Stimulated activated CD8-positive, alpha-beta memory T cell treated with anti-CD3 and anti-CD28 coated beads, Interleukin-4, amount 100 ng/mL, for 1 hour (primary cell): Measurements from ENCODE around the gene ARL8A.
"Not testable (repeated sequence)": the region's sequence is repeated elsewhere in the genome, so short reads cannot be mapped to it uniquely, and the experiment has no call there.

Experiments used
- DNase-seq, 2 donors: peaks; one replicate each; pipeline ENCODE4 v3.0.0-alpha.2; 2020; ENCODE audit warnings: low read depth in 2 of 2, low spot score in 1 of 2

ARL8A gene

DNA sequence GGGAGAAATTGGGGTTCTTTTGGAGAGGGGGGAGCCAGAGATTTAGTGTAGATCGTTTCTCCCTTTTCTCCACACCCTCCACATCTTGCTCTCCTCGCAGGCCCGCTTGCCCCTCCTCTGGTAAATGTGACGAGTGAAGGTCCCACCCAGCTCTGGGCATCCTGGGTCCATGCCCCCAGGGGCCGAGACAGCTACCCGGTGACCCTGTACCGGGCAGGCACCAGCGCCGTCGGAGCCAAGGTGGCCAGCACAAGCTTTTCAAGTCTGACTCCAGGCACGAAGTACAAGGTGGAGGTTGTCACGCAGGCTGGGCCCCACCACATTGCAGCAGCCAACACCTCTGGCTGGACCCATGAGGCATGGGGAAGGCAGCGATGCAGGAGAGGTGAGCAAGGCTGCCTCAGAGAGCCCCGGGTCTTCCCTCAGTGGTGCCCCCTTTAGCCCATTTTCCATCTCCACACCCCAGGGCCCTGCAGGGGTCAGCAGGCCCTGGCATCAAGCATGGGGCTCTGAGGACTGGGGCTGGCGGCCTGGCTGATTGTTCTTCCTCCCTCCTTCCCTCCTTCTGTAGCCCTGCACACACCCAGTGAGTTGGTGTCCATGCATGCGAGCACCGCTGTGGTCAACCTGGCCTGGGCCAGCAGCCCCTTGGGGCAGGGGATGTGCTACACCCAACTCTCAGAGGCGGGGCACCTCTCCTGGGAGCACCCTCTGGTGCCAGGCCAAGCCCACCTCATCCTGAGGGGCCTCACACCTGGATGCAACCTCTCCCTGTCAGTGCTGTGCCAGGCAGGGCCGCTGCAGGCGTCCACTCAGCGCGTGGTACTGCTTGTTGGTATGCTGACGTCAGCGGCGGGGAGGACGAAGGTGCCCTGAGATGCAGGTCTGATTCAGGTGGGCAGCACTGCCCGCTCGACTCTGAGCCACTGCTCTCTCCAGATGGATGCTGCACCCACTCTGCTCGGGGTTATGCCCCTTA is 32.7 kb upstream of the ARL8A start:
- DNase-seq, result no peak

DNA sequence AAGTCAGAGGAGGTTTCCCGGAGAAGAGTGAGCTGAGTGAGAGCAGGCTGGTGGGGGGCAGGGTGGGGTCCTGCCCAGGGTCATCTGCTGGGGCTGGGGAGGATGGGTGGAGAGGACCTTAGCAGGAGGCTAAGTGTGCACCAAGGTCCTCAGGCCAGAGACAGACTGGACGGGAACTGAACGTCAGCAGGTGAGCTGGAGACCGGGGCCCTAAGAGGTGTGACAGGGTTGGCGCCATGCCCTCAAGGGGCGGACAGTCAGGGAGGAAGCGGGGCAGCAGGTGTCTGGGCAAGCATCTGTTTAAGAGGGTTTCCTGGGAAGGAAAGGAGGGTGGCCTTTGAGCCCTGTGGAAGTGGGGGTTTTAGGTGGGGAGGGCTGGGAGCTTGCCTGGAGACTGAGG is 29.5 kb upstream of the ARL8A start:
- no peak for DNase-seq

DNA sequence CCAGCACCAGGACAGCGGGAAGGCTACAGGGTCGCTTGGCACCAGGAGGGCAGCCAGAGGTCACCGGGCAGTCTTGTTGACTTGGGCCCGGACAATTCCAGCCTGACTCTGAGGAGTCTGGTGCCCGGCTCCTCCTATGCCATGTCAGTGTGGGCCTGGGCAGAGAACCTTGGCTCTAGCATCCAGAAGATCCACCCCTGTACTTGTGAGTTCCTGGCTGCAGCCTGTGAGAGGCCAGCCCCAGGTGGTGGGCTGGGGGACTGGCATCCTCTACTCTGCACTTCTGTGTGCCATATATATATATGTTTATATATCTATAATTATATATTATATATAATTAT is 27.4 kb upstream of the ARL8A start:
- DNase-seq, result no peak

DNA sequence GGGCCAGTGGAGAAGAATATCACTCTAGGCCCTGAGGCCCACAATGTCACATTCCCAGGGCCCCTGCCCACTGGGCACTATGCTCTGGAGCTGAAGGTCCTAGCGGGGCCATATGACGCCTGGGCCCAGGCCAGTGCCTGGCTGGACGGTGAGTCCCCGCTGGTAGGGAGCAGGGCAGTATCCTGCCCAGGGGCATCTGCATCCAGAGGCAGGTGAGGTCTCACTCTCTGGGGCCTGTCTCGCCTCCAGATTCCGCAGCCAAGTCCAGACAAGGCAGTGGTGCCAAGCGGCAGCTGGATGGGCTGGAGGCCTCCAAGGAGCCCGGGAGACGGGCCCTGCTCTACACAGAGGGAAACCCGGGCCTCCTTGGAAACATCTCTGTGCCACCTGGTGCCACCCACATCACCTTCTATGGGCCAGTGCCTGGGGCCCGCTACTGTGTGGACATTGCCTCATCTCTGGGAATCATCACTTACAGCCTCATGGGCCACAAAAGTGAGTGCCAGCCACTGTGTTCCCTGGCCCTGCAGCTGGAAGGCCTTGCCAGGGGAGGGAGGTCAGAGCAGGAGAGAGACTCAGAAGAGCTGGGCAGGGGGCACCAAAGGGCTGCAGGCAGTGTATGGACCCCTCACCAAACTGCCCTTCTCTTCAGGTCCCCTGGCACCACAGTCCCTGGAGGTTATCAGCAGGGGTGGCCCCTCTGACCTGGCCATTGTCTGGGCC is 26.9 kb upstream of the ARL8A start:
- DNase-seq, result no peak

DNA sequence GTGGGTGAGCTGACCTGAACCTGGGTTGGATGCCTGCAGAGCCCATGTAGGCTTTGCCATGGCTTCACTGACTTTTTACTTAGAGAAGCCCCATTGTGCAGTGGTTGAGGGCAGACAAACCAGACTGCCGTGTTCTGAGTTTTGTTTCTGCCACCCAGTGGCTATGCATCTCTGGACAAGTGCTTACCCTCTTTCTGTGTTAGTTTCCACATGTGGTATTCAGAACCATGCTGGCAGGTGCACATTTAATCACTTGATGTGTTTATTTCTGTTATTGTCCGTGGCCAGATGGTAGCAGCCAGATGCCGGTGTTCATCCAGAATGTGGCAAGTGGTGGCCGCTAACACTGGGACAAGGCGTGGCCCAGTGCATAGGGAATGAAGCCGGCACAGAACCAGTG is 26.2 kb upstream of the ARL8A start:
- no peak for DNase-seq

DNA sequence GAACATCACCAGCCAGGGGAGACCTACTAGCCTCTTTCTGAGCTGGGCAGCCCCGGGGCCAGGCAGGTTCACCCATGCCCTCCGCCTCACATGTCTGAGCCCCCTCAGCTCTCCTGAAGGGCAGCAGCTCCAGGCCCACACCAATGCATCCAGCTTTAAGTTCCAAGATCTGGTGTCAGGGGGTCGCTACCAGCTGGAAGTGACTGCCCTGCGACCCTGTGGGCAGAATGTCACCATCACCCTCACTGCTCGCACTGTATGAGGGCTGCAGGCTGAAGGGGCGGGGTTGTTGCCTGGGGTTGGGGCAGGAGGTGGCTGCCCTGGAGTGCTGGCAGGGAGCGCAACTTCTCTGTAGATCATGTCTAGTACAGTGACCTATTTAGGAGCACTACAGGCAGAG is 24.3 kb upstream of the ARL8A start:
- no peak for DNase-seq

DNA sequence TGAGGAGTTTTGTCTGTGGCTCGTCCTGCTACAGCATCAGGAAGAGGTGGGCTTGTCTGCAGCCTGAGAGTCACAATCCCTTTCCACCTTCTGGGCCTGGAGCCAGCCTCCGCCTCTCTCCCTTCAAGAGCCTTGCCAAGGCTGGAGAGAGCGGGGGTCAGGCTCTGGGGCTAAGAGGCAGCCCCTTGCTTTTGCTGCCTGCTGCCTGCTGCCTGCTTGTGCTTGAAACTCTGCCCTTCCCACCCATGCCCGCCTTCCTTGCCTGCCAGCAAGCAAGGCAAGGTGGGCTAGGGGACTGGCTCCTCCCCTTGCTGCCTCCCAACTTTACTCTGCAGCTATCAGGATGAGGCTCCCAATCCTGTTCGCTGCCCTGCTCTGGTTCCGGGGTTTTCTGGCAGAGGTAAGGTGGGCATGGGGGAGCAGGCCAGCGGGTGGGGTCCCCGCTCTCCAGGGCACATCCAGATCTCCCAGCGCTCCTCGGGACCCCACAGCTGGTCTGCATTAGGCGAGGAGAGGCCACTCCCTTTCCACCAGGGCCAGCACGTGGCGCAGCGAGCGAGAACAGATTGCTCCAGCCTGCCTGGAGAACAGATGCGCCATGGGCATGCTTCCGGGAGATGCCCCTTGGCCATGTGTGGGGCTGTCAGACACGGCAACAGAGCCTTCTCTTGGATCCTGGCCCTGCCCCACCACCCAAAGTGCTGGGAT is 23.3 kb upstream of the ARL8A start:
- no peak for DNase-seq

DNA sequence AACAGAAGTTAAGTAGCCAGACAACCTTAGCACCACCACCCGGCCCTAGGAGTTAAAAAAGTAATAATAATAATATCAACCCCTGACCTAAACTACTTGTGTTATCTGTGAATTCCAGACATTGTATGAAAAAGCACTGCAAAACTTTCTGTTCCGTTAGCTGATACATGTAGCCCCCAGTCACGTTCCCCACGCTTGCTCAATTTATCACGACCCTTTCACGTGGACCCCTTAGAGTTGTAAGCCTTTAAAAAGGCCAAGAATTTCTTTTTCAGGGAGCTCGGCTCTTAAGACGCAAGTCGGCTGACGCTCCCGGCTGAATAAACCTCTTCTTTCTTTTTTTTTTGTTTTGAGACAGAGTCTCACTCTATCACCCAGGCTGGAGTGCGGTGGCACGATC is 22.5 kb upstream of the ARL8A start:
- DNase-seq, result not testable (repeated sequence)

DNA sequence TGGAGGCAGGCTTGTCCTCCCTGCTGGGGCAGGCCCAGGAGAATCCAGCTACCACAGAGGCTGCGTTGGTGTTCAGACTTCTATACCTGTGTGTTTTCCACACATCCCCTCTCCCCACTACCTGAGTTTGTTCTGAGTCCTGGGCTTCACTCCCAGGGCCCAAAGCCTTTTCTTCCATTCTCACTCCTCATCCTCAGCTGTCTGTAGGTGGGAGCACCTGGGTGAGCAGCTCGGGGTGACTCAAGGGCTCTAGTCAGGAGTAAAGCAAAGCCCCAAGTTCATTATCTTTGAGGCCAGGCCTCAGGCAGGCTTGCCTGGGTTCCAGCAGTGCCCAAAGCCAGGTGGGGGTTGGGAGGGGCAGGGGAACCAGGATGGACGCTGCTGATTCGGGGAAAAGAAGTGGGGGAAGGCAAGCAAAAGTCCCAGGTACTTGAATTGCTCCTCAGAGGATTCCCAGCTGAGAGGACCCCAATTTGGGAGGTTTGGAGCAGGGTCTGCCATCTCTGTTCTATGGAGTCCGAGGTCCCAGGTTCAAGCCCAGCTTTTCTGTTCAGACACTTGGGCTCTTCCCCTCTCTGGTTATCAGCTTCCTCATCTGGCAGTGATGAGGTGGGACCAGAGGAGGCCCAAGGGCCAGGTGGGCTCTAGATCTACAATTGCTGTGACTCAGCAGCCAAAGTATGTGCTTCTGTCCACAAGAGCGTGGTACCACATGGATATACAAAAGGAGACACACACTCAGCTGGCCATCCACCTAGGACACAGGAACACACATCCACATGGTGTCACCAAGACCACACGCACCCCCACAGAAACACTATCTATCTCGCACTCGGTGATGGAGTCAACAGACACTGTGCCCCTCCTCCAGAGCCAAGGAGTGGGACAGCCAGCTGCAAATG is 21.7 kb upstream of the ARL8A start:
- DNase-seq, result no peak

DNA sequence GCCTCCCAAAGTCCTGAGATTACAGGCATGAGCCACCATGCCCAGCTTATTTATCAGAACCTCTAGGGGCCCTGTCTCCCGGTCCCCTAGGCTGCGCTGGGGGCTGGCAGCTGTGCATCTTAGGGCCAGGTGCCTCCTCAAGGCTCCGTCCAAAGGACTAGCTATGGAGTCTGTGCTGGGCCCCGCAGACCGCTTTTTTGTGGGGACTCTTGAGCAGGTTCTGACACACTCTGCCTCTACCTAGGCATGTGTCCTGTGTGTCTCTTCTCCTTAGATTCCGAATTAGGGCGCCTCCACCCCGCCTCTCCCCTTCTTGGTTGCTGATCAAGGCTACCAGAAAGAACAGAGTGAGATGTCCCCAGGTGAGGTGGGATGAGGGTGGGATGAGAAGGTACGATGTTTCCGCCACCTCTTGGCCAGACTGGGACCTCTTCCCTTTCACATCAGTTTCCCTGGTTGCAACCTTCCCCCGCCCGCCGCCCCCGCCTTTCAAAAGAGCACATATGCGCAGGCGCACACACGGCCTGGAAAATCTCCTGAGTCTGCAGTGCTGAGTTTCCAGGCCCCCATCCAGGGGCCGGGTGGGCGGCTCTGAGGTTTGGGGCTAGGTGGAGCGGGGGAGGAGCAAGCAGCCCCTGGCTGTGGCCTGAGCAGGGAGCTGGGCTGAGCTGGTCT is 20.9 kb upstream of the ARL8A start:
- DNase-seq, result no peak

DNA sequence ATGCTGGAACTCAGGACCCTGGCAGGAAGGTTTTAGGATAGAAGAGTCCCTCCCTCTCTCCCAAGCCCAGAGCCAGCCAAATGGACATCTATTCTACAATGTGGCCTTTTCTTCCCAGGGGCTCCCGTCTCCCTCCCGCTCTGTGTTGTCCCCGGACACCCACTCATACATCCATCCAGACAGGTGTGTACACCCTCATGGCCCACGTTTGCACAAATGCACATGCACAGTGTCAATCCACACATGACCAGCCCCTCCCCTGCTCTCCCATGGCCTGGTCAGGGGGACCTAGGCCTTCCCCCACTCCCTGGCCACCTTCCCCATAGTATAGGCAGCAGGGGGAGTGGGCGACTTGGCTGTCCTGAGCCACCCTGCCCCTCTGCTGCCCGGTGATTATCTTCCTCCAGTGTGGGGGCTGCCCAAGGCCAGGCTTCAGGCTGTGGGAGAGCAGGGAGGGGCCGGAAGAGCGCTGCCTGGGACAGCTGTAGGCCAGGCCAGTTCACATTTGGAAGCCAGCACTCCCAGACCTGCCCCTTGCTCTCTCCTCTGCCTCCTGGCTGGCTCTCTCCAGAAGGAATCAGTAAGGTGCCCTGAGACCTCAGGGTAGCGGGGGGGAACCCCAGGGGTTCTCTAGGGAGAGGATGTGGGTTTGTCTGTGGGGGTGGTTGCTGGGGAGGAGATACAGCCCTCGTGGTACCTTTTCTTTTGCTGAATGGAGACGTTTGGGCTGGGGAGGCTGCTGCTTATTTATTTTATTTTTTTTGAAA is 19.9 kb upstream of the ARL8A start:
- peak in 1 of 2 donors; percentile 55 for DNase-seq

DNA sequence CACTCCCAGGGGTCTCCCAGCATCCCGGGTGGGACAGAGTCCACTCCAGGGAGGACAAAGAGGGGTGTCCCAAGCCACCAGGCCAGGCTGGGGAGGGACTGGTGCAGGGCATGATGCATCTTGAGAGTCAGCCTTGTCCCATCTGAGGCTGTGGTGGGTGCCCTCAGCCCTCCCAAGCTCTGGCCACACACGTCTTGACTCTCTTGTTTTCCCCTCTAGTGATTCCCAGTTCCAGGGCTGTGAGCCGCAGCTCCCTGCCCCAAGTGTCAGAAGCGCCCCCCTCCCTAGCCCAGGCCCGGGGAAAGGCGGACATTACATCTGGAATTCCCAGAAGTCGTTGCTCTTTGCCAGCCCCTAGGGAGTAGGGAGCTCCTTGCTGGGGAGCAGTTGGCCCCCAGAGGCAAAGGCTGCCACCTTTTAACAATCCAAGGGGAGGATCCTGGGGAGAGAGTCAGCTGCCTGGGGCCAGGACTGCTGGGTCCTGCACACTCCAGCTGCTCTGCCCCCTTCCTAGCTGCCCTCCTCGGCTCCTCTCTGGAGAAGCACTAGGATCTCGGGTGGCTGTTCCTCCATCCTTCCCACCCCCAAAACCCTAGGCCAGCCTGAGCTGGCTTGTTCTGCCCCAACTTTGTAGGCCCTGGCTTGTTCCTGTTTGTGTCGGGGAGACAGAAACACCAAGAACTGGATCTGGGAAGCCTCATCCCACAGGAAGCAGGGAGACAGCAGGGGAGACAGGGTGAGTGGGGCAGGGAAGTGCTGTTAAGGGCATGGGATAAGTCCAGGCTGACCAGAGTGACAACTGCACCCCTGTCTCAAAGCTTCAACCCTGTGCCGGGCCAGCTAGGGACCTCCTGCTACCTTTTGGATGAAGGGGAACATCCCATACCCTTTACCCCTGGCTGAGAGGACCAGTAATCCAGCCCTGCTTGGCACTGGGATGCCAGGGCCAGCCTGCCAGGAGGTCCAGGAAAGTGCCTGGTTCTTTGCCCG is 19.0 kb upstream of the ARL8A start:
- no peak for DNase-seq

DNA sequence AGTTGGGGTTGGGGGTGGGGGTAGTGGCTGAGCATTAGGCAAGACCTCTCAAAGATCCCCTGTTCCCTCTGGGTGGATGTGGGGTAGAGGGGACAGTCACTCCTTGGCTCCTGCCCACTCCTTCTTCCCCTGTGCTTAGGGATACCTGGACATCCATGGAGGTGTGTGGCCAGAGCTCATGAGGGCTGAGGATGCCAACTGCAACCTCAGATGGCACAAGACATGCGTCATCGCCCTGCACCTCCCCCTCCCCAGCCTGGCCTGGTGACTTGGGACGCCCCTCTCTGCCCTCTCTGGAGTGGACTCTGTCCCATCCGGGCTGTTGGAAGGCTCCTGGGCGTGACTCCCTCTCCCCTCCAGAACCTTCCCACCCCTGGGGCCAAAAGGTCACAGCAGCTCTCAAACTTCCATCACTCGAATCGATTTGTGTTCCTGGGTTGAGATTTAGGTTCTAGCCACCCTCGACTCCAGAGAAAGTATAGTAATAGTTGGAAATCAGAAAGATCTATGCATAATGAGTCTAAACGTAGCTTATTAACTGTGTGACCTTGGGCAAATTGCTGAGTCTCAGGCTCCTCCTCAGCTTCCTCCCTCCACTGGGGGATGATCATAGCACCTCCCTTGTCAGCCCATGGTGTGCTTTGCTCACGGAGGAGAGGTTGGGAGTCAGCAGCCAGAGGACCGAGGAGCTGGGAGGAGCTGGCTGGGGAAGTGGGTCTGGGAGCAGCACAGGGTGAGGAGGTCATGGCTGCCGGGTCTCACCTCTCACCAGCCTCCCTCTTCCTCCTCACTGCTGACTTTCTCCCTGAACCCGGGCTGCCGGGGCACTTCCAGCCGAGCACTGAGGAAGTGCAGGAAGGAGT is 18.1 kb upstream of the ARL8A start:
- DNase-seq, result no peak

DNA sequence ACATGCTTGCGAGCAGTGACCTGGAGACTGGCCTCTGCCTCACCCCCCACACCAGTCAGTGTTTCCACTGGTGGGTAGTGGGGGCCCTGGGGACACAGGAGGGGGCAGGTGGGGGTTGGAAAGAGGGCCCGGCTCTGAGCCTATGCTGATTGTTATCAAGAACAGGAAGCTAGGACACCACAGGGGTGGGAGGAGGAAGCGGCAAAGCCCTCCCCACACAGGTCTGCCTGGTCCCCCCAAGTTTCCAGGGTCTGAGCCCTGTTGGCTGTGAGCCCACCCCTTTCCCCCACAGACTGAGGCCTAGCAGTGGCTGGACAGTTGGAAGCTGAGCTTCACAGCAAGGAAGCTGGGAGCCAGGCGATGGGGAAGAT is 17.5 kb upstream of the ARL8A start:
- DNase-seq, result no peak

DNA sequence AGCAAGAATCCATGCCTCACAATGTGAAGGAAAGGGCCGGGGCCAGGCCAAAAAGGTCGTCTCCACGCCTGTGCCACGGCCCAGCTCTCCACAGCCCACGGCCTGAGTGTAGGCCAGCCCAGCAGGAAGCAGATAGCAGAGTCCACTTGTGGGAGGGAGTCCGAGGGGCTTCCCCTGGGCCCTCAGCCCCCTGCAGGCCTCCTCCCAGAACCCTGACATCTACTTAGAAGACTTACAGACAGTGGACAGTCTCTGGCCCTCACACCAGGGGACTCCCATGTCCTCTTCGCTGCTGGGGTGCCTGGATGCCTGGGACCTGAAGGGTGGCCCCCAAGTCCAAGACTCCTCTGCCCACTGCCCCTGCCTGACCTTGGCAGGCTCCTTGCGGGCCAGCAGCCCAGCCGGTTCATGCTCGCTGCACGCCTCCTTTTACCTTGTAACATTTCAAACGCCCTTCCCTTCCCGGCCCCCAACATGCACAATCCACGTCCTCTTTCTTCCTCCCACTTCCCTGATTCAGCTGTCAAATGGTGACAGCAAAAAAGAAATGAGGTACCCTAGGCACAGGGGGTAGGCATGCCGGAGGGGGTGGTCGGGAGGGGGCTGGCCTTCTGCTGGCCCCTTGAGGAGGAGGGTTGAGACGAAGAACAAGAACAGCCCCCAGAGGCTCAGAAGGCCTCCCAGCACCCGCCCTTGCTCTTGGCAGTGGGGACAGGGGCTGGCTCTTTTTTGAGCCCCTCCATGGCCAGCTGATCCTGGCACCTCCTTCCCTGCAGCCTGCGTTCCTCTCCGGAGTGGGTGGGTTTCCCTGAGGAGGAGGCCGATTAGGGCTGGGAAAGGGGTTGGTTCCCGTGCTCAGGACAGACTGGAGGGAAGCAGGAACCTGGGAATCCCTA is 16.9 kb upstream of the ARL8A start:
- DNase-seq, result no peak

DNA sequence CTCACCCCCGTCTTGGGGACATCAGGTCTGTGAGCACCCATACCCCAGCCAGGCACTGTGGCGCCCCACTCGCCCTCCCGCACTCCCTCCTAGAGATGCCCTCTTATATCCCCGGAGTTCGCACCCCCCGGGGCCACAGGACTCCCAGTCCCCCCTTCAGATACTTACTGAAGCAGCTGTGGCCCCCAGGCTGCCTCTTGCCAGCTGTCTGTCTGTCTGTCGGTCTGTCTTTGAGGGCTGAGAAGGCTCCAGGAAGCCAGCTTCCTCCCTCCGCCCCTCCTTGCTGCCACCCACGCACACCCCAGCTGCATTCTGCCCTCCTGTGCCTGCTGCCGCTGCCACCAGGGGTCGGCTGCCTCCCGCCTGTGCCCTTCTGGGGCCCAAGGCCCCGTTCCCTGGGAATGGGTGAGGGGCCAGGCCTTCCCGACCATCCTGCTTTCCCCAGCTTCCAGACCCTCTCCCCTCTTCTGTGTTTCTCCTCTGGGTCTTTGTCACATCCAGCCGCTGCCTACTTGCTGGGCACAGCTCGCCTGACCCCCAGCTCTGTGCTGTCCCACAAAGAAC is 15.9 kb upstream of the ARL8A start, which contains the start of gene PTPN7:
Gene PTPN7 (minus strand): TSS at position 226 of the 564 bp plus-strand sequence. CDS start 1,200 bp downstream, outside the sequence.
- peak in 1 of 2 donors; percentile 77 for DNase-seq
